MM.1S (cell line): ENCODE results near the gene PIK3C2G.

Experiments used
- CTCF ChIP-seq: fragments of 300-600 bp; sonication (generic); IDR thresholded peaks from 2 replicates; pipeline ENCODE4 v1.5.1; 2016; ENCODE audit warnings: antibody characterized with exemption, low read length, mixed read lengths
- EZH2 ChIP-seq: fragments of 300-600 bp; sonication (generic); optimal IDR thresholded peaks from 2 replicates; pipeline ENCODE3; 2017; ENCODE audit warnings: low read depth, mild to moderate bottlenecking, antibody characterized with exemption, low read length, mixed read lengths
- EZH2phosphoT487 ChIP-seq: fragments of 300-600 bp; sonication (generic); IDR thresholded peaks from 2 replicates; pipeline ENCODE4 v1.6.1; 2018; ENCODE audit warnings: antibody characterized with exemption, low read length

DNA sequence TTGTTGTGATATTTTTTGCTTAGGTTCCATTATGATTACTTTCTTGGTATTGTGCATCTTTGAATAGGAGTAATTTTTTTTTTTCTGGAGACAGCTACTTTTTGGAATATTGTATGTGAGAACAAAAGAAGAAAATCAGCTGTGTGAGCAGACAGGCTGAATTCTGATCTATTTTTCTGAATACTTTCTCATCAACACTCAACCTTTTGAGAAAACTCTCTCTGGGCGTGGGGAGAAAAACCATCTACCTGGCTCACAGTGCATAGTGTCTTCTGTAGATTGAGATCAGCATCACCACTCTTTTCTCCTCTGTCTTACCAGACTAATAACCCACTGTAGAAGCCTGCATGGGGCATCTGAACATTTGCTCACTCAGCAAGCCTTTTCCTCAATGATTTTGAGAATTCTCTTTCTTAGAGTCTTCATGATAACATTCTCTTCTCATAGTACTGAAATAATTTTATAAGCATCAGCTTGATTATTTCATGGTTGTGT, 3.3 kb downstream of the PIK3C2G start:
- TF ChIP-seq CTCF (no peak), EZH2phosphoT487 (no peak), EZH2 (no peak)
